ENCODE data around the gene FAM221B. TPM values are rescaled to one million over a fixed set of nuclear protein-coding genes. Genes with fewer than 3 reads are reported as not detected.

Gene FAM221B
- total RNA-seq, 1 donor from 2014 or later = not detected

DNA sequence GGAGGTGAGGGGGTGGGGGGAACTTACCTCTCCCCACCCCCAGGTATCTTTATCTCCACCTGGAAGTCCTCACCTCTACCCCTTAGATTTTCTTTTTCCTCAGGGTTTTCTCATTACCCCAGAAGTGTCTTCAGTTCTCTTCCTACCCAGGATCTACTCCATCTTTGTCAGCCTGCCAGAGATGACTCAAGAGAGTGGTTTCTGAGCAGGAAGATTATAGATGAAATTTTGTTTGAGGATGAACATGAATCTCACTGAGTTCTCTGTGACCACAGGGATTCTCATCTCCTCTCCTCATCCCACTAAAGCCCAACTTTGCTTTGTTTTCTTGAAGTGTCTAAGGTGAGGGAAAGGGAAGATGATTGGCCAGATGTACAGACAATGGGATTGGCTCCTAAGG, 8.5 kb downstream of the FAM221B start:
- no peak overlapping the region for H3K27ac Mint-ChIP-seq (ENCODE audit: unreplicated experiment)
- H3K36me3 Mint-ChIP-seq (ENCODE audit: low read depth) = no peaks in the 10 kb centered on the region
- no peak for DNase-seq (ENCODE audit: low spot score)
- H3K4me3 Mint-ChIP-seq (ENCODE audit: unreplicated experiment) = no peak overlapping the region
- TF ChIP-seq CTCF (IDR thresholded peaks at IDR 0.05) = no peak
- peaks cover 6% of the 10 kb centered on the region for H3K4me1 Mint-ChIP-seq (ENCODE audit: low read depth)
- H3K27me3 Mint-ChIP-seq (ENCODE audit: low read depth) = no peaks in the 10 kb centered on the region
- H3K9me3 Mint-ChIP-seq (ENCODE audit: low read depth) = no peaks in the 10 kb centered on the region

- Mint-ChIP-seq H3K9me3 (ENCODE audit: low read depth) (no peaks in the 10 kb centered on the region), H3K27ac (ENCODE audit: unreplicated experiment) (no peak overlapping the region), H3K4me3 (ENCODE audit: unreplicated experiment) (no peak overlapping the region), H3K4me1 (ENCODE audit: low read depth) (peaks cover 16% of the 10 kb centered on the region), H3K36me3 (ENCODE audit: low read depth) (no peaks in the 10 kb centered on the region), H3K27me3 (ENCODE audit: low read depth) (no peaks in the 10 kb centered on the region)
- TF ChIP-seq CTCF (IDR thresholded peaks at IDR 0.05) = no peak
- DNase-seq (ENCODE audit: low spot score) = no peak
Measured at GRCh38 chr9:35818341-35818740, 10.2 kb downstream of the FAM221B start.

GRCh38 chr9:35816708-35817107, 11.8 kb downstream of the FAM221B start:
- Mint-ChIP-seq H3K9me3 (ENCODE audit: low read depth) (no peaks in the 10 kb centered on the region), H3K27me3 (ENCODE audit: low read depth) (no peaks in the 10 kb centered on the region), H3K27ac (ENCODE audit: unreplicated experiment) (no peak overlapping the region), H3K36me3 (ENCODE audit: low read depth) (no peaks in the 10 kb centered on the region), H3K4me1 (ENCODE audit: low read depth) (peaks cover 29% of the 10 kb centered on the region), H3K4me3 (ENCODE audit: unreplicated experiment) (no peak overlapping the region)
- DNase-seq (ENCODE audit: low spot score) = no peak
- peak; percentile 15 for TF ChIP-seq CTCF (IDR thresholded peaks at IDR 0.05)

- H3K9me3 Mint-ChIP-seq (ENCODE audit: low read depth) = no peaks in the 10 kb centered on the region
- DNase-seq (ENCODE audit: low spot score) = peak; percentile 97
- TF ChIP-seq CTCF (IDR thresholded peaks at IDR 0.05) = no peak
Measured at GRCh38 chr9:35814841-35815543, 13.5 kb downstream of the FAM221B start, which contains the start of gene HINT2. TSS of gene HINT2 (minus strand) at chr9:35815042. CDS start at chr9:35814979, 63 bp downstream.

DNA sequence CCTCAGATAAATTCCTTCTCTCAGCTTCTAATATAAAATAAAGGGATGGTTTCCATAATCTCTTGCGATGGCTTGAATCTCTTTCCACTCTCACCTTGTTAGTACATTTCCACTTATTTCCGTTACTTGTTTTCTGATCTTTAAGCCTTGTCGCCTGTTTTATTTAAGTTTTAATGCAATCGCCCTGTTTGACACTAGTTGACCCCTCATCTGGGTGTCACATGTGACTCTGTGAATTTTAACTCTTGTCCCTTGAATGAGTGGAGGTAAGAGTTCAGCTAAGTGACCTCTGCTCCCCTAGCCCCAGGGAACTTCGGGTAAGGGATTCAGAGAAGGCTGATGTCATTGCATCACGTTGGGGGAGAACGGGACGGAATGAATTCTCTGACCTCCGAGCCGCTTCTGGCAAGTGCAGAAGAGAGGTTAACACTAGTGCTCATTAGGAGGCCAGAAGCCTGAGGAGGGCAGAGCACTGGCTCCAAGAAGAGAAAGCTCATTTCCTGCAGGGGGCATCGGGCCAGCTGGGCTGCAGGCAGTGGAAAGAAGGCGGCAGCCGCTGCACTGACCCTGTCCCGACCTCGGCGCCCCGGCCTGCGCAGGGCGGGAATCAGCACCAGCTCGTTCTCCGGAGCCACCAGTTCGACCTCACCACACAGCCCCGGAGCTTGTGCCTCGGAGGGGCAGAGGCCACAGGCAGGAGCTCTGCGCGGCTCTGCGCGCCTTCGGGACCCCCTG, 14.3 kb downstream of the FAM221B start:
- H3K4me1 Mint-ChIP-seq (ENCODE audit: low read depth) = peaks cover 32% of the 10 kb centered on the region
- DNase-seq (ENCODE audit: low spot score) = no peak
- H3K4me3 Mint-ChIP-seq (ENCODE audit: unreplicated experiment) = peak overlapping the region; percentile 84
- peak overlapping the region; percentile 88 for H3K27ac Mint-ChIP-seq (ENCODE audit: unreplicated experiment)
- peak; percentile 70 for TF ChIP-seq CTCF (IDR thresholded peaks at IDR 0.05)
- no peaks in the 10 kb centered on the region for H3K9me3 Mint-ChIP-seq (ENCODE audit: low read depth)
- H3K27me3 Mint-ChIP-seq (ENCODE audit: low read depth) = no peaks in the 10 kb centered on the region
- H3K36me3 Mint-ChIP-seq (ENCODE audit: low read depth) = no peaks in the 10 kb centered on the region

More at GRCh38 chr9:35814841-35815543, 13.5 kb downstream of the FAM221B start, which contains the start of gene HINT2:
- Mint-ChIP-seq H3K27me3 (ENCODE audit: low read depth) (no peaks in the 10 kb centered on the region), H3K27ac (ENCODE audit: unreplicated experiment) (peak within 1 kb of the TSS; percentile 91), H3K4me1 (ENCODE audit: low read depth) (peaks cover 32% of the 10 kb centered on the region), H3K36me3 (ENCODE audit: low read depth) (no peaks in the 10 kb centered on the region), H3K4me3 (ENCODE audit: unreplicated experiment) (peak within 1 kb of the TSS; percentile 84)
